HL-60/S4 treated with retinoic acid at 250 ng/mL for 4 days and 3 days (cell line): ENCODE results near the gene ATP9B.

Experiments
- in situ Hi-C: fragments of 300-500 bp; cut with MboI; formaldehyde crosslinking; loops from 2 replicates; pipeline ENCODE4 v1.7.0; 2022; ENCODE audit warnings: low sequenced_read_pairs

The ATP9B gene

DNA sequence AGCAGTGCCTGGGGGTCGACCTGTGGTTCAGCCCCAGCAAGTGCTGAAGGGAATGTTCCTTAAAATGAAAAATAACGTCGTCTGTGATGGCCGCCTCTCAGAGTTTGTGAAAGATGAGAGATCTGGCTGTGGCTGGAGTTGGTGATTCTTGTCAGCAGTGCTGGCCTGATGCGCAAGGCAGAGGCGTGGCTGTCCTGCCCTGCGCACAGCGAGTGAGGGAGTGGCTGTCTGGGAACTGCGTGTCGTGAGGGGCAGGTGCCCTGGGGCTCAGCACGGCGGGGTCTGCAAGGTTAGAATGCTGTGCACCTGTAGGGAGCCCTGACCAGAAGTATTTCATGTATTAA lies 335.3 kb downstream of the ATP9B start:
- in situ Hi-C loops = loop anchor here (10.0 kb wide), 1 partner anchor 110 kb away; no protein-coding TSS in a partner anchor

DNA sequence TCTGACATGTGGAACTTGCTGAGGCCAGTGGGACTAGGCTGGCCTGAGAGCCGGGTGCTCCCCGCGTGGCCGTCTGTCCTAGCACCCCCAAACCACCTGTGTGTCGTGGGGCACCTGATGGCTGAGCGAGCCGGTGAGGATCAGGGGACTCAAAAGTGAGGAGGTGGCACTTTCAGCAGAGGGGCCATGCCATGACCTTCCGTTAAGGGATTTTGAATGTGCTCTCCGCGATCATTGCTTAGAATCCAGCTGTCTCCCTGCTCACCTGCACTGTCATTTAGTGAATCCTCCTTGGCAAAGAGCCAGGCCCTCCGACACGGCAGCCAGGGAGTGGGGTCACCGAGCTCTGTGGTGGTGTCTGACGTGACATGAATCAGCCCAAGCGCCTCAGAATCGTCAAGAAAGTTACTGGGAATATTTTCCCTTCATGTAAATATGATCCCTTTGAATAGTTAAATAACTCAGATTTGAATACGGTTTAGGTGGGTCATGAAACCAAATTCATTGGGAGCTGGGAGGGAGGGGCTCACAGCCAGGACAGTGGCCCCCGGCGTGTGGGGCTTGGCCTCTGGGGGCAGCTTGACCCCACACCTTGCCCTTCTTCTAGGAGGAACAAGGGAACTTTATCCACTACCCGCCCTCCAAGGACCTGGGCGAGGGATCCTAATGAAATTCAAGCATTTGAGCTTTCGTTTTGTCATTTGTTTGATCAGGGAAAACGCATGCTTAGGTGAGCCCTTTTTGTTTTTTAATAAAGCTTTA lies 336.0 kb downstream of the ATP9B start:
- in situ Hi-C loops = loop anchor here (10.0 kb wide), 1 partner anchor 110 kb away; no protein-coding TSS in a partner anchor

DNA sequence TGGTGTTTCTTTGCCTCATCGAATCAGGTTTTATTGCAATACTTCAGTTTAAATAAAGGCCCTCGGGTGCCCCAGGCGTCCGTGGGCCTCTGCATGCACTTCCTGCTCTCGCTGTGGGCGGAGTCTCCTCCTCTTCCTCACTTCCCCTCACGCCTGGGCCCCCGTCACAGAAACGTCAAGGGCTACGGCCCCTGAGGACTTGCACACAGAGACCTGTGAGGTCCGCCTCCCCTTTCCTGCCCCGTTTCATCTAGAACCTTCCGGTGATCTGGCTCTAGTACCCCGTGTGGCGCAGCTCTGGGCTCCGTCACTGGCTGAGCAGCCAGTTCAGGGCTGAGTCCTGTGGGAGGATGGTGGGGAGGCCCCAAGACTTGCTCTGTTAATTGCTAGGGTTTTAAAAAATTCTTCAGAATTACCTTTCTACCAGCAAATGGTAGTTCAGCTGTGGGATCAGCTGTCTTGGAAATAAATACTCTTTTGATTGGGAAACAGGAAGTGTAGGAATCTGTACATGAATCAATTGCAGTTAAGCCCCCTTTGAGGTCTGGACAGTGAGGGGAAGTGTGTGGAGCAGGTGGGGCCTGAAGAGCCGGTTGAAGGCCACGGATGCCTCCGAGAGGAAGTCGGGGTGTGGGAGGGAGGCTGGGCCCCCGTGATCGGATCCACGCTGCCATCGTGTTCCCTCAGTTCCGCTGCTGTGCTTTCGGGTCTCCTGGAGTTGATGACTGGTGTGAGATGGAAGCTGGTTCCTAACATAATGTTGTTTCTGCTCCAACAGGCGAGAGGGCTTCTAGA lies 336.8 kb downstream of the ATP9B start:
- in situ Hi-C loops = loop anchor here (10.0 kb wide), 1 partner anchor 109 kb away; no protein-coding TSS in a partner anchor

DNA sequence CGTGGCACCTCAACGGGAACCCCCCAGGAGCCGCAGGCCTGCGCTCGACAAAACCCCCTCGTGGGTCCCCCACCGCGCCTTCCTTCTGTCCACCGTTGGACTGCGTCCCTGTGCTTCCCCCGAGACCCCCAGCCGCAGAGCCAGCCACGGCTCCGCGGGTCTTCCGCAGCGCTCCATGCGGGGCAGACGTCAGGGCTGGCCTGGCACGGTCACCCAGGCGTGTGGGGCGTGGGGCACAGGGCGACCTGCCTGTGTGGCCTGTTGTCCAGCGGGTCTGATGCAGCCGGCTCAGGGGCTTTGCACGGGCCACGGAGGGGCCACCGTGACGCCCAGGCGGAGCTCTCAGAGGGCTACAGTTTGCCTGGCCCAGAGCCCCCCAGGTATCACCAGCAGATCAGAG lies 337.5 kb downstream of the ATP9B start:
- in situ Hi-C loops = loop anchor here (10.0 kb wide), 1 partner anchor 108 kb away; no protein-coding TSS in a partner anchor

DNA sequence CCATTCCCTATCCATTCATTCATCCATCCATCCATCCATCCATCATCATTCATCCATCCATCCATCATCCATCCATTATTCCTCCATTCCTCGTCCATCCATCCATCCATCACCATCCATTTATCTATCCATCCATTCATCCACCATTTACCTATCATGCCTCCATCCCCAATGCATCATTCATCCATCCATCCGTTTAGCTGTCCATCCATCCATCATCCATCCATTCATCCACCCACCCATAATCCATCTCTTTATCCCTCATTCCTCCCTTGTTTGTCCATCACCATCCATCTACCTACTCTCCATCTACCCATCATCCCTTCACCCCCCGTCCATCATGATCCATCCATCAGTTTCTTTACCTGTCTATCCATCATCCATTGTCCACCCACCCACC lies 340.1 kb downstream of the ATP9B start:
- in situ Hi-C loops = loop anchor here (10.0 kb wide), 1 partner anchor 105 kb away; no protein-coding TSS in a partner anchor

DNA sequence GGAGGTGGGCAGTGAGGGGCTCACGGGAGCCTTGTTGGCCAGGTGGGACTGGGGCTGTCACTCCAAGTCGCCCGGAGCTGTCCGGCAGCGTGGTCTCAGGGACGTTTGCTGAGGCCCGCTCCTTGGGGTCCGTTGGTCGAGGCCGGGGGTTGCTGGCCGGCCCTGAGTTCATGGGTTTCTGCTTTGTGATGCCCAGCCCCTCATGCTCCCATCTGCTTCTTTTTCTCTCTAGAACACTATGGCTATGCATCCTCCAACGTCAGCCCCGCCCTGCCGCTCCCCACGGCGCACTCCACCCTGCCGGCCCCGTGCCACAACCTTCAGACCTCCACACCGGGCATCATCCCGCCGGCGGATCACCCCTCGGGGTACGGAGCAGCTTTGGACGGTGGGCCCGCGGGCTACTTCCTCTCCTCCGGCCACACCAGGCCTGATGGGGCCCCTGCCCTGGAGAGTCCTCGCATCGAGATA lies 341.0 kb downstream of the ATP9B start:
- in situ Hi-C loops = no loop called here

DNA sequence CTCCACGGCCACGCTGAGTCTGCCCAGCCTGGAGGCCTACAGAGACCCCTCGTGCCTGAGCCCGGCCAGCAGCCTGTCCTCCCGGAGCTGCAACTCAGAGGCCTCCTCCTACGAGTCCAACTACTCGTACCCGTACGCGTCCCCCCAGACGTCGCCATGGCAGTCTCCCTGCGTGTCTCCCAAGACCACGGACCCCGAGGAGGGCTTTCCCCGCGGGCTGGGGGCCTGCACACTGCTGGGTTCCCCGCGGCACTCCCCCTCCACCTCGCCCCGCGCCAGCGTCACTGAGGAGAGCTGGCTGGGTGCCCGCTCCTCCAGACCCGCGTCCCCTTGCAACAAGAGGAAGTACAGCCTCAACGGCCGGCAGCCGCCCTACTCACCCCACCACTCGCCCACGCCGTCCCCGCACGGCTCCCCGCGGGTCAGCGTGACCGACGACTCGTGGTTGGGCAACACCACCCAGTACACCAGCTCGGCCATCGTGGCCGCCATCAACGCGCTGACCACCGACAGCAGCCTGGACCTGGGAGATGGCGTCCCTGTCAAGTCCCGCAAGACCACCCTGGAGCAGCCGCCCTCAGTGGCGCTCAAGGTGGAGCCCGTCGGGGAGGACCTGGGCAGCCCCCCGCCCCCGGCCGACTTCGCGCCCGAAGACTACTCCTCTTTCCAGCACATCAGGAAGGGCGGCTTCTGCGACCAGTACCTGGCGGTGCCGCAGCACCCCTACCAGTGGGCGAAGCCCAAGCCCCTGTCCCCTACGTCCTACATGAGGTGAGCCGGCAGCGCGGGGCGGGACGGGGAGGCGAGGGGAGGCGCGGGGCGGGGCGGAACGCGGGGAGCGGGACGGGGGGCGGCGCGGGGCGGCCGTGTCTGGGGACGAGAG lies 341.8 kb downstream of the ATP9B start:
- in situ Hi-C loops = no loop called here

DNA sequence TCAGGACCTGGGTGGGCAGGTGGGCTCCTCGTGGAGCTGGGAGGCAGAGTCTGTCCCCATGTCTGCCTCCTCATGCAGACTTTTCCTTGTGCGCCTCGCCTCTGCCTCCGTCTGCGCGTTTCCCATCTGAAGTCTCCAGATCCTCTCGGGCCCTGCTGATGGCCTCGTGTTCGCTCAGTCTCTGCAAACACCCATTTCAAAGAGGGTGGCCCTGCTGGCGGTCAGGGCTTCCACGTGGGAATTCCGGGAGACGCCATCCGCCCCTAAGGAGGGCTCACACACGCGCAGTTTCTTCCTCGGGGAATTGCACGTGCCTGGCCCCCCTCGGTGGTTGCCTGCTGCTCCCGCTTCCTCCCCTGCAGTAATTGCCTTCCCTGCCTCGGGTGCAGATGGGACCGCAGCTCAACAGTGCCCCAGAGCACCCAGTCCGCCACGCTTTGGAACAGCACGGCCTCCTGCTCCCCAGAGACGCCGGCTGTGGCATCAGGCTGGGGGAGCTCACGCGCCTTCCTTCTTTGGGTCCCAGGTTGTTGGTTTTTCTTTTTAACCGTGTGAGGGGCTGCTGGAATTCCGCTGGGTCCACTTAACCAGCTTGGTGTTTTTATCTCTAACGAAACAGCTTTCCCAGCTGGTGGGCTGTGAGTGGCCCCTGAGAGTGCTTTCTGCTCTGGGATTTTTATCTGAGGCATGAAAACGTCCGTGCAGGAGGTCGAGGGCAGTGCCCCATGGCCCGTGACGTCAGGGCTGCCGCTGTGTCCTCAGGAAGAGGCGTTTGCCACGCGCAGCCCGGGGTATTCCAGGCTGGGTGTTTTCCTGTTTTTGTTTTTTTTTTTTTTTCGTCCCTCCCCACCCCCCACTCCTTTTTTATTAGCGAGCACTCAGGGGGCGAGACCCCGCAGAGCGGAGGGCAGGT lies 342.7 kb downstream of the ATP9B start:
- in situ Hi-C loops = no loop called here

DNA sequence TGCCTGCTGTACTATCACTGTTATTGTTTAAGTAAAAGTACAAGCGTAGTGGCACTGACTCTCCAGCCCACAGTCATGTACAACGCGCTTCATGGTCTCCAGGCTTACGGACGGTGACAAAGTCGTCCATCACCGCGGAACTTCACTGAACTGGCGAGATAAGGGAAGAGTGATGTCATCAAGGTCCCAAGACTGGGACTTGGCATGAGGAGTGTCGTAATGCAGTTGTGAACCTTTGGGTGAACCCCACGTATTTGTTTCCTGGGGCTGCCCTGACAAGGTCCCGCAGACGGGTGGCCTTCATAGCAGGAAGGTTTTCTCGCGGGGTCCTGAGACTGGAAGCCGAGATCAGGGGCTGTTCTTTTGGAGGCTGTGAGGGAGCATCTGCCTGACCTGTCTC lies 343.8 kb downstream of the ATP9B start:
- in situ Hi-C loops = no loop called here

DNA sequence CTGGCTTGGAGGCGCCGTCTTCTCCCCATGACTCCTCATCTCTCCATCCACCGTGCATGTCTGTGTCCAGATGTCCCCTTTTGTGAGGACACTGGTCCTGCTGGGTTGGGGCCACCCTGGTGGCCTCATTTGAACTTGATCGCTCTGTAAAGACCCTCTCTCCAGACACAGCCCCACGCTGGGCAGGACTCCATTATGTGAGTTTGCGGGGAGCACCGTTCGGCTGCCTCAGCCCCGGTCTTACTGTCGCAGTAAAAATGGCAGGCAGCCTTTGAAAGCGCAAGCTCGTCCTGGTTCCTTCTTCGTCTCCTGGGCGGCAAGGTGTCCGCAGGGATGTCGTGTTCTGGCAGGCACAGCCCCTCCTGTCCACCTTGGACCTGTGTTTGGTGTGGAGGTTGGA lies 344.2 kb downstream of the ATP9B start:
- in situ Hi-C loops = no loop called here

DNA sequence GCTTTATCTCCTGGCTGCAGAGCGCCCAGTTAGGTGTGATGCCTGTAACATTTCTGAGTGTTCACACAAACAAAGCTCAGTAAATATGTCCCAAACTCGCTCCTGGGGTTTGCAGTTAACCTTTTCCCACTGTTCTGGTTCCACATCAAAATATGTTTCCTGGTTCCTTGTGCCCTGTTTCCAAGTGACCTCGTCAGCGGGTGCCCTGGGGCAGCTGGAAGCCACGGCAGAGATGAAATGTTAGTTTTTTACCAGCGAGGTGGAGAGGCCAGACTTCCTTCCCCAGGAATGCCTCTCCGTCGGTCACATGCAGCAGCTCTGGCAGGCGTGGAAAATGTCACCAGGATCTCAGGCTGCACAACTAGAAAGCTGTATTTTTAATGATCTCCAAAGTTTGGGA lies 344.7 kb downstream of the ATP9B start:
- in situ Hi-C loops = no loop called here

DNA sequence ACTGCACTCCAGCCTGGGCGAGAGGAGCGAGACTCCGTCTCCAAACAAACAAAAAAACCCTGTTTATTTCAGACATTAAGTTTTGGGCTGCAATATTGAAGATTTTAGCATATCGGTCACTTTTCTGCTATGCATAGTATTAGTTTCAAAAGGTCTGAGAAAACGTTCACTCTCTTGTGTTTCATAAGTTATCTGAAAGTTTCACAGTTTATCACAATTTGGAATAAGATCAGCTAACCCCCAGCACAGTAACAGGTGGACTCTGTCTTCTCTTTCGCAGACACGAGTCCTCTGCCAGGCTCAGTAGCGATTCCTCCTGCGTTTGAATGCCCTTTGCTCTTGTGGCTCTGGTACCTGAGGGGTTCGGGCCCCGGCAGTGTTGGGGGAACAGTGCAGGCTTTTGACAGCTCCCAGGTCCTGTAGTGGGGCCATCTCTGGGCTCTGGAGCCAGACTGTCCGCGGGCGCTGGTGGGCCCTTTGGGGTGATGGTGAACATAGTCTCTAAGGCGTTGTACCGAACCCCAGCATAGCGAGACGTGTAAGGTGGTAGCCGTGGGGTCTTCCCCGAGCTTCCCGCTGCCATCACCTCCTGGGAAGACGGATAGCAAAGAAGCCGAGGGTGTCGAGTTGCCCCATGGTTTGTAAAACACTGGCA lies 347.0 kb downstream of the ATP9B start:
- in situ Hi-C loops = no loop called here

DNA sequence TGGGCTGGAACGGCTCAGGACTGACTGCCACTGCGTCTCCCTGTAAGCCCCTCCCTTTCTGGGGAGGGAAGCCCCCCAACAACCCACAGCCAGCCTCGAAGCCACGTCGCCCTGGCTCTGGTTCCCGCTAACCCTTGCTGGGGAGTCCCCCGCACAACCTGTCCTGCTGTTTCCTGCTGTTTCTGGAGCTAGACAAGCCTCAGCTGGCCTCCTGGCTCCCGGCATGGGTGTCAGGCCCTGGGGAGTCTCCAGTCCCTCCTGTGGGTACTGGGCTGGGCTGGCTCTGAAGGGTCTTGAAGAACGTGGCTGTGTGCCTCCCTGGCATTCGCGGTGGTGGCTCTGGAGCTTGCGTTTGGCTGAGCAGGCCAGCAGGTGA lies 347.5 kb downstream of the ATP9B start:
- in situ Hi-C loops = no loop called here

DNA sequence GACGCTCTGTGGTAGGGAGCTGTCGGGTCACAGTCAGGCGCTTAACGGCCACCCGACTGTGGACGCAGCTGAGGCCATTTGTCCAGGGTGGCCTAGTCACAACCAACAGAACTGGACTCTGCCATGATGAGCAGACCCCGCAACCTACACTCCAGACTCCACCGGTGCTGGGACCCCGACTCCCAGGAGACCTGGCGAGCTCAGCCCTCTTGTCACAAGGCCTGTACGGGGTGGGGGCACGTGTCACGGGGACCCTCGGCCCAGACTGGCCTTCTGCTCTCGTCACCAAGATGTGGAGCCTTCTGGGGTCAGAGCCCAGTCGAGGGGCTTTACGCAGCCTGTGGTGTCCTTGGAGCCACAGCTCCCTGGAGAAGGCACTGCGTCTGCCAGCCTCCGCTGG lies 349.0 kb downstream of the ATP9B start:
- in situ Hi-C loops = no loop called here

DNA sequence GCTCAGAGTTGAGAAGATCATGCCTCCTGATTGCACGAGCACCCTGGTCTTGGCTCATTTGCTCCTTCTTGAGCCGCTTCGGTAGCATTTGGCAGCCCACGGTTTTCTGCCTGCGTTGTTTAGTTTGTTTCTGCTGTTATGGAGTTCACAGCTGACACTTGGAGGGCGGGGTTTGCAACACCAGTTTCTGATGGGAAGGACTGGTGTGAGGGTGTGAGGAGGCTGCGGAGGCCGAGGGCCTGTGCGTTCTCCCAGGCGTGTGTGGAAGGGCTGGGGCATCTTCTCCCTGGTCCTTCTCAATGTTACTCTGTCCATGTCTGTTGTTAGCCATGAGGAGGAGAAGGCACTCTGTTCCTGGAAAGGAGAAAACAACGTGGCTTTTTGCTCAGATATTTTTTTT lies 349.4 kb downstream of the ATP9B start:
- in situ Hi-C loops = no loop called here

DNA sequence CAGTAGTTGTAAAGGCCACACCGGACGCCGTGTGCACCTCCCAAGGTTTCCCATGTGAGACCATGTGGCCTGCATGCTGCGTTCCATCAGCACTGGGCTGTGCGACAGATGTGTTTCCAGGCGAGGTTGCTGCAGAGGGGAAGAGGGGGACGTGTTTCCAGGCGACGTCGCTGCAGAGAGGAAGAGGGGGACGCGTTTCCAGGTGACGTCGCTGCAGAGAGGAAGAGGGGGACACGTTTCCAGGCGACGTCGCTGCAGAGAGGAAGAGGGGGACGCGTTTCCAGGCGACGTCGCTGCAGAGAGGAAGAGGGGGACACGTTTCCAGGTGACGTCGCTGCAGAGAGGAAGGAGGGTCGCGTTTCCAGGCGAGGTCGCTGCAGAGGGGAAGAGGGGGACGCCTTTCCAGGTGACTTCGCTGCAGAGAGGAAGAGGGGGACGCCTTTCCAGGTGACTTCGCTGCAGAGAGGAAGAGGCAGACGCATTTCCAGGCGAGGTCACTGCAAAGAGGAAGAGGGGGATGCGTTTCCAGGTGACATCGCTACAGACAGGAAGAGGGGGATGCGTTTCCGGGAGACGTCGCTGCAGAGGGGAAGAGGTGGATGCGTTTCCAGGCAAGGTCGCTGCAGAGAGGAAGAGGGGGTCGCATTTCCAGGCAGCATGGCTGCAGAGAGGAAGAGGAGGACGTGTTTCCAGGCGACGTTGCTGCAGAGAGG lies 351.0 kb downstream of the ATP9B start:
- in situ Hi-C loops = no loop called here

DNA sequence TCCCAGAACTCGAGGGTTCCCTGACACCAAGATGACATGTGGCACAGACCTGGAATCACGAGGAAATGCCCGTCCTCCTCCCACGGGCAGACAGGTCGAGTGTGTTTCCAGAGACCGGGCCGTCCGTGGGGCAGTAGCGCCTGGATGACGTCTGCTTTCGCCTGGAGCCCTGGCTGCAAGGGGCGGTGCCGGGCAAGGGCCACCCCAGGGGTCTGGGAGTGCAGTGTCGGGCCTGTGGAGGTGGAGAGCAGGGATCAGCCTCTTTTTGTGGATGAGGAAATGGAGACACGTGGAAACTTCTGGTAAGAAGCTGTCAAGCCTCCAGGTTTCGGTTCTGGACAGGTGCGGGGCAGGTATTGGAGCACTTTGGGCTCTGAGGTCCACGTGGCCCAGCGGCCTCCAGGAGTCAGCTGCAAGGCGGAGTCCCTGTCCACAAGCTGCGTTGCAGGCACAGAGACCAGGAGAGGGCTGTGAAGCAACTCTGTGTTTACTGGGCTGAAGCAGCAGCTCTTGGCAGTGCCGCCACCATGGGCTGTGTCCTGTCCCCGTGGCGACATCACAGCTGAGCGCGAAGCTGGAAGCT lies 352.2 kb downstream of the ATP9B start:
- in situ Hi-C loops = no loop called here

DNA sequence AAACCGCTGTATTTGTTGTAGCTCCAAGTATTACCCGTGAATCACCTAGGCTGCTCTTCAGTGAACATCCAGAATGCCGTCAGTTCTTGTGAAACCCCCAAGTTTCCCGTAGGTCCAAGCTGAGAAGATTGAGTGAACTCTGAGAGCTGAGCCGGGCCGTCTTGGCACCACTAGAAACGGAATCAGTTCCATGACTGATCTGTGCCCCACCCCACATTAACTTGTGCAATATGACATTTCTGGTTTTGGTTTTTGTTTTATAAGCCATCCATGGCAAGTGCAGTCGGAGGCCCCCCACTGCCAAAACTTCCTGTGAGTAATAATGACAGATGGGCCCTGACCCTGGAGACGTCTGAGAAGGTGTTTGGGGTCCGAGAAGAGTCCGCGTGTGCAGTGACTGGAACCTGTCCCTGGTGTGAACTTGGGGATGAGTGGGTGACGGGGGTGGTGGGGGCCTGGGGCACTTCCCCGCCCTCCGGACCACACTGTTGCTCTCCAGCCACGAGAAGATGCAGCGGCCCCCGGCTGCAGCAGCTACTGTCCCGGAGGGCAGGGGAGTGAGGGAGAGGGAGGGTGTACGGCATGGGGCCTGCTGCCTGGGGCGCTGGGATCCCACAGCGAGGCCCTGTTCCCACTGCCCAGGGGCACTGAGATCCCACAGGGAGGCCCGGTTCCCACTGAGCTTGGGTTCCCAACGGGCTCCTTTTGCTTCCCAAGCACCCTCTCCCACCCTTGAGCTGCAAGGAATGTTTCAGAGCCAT lies 353.0 kb downstream of the ATP9B start:
- in situ Hi-C loops = no loop called here
